ENCODE data around the gene ENPP5. TPM values are rescaled to one million over a fixed set of nuclear protein-coding genes. Genes with fewer than 3 reads are reported as not detected.

ENPP5 gene
- total and polyA plus RNA-seq, 10 of the 15 experiments (the other 5 are each of a cell fraction or from before 2014, with no cell fraction given) = 0.05 to 0.07 TPM; not detected in 8

GRCh38 chr6:46215213-46215612 lies 44.4 kb upstream of the ENPP5 start (continued):
- TF ChIP-seq, protein P1, sequence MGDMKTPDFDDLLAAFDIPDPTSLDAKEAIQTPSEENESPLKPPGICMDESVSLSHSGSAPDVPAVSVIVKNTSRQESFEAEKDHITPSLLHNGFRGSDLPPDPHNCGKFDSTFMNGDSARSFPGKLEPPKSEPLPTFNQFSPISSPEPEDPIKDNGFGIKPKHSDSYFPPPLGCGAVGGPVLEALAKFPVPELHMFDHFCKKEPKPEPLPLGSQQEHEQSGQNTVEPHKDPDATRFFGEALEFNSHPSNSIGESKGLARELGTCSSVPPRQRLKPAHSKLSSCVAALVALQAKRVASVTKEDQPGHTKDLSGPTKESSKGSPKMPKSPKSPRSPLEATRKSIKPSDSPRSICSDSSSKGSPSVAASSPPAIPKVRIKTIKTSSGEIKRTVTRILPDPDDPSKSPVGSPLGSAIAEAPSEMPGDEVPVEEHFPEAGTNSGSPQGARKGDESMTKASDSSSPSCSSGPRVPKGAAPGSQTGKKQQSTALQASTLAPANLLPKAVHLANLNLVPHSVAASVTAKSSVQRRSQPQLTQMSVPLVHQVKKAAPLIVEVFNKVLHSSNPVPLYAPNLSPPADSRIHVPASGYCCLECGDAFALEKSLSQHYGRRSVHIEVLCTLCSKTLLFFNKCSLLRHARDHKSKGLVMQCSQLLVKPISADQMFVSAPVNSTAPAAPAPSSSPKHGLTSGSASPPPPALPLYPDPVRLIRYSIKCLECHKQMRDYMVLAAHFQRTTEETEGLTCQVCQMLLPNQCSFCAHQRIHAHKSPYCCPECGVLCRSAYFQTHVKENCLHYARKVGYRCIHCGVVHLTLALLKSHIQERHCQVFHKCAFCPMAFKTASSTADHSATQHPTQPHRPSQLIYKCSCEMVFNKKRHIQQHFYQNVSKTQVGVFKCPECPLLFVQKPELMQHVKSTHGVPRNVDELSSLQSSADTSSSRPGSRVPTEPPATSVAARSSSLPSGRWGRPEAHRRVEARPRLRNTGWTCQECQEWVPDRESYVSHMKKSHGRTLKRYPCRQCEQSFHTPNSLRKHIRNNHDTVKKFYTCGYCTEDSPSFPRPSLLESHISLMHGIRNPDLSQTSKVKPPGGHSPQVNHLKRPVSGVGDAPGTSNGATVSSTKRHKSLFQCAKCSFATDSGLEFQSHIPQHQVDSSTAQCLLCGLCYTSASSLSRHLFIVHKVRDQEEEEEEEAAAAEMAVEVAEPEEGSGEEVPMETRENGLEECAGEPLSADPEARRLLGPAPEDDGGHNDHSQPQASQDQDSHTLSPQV (IDR thresholded peaks at IDR 0.05) = no peak
- TF ChIP-seq, protein P2, sequence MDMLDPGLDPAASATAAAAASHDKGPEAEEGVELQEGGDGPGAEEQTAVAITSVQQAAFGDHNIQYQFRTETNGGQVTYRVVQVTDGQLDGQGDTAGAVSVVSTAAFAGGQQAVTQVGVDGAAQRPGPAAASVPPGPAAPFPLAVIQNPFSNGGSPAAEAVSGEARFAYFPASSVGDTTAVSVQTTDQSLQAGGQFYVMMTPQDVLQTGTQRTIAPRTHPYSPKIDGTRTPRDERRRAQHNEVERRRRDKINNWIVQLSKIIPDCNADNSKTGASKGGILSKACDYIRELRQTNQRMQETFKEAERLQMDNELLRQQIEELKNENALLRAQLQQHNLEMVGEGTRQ (IDR thresholded peaks at IDR 0.05; ENCODE audit: borderline replicate concordance, low read depth, low read length) = no peak
- no peak for TF ChIP-seq ZBED1 (IDR thresholded peaks at IDR 0.05; ENCODE audit: borderline replicate concordance)
- TF ChIP-seq RAD51 (IDR thresholded peaks at IDR 0.05) = no peak
- no peak for TF ChIP-seq RUNX3 (IDR thresholded peaks at IDR 0.05; ENCODE audit: low read length)
- no peak for TF ChIP-seq GATAD2B (conservative IDR thresholded peaks at IDR 0.05; ENCODE audit: low read depth)
- TF ChIP-seq MXI1 (IDR thresholded peaks at IDR 0.05; ENCODE audit: low read depth, low read length) = no peak
- no peak for TF ChIP-seq NRF1 (conservative IDR thresholded peaks at IDR 0.05; ENCODE audit: low read depth, low read length)

DNA sequence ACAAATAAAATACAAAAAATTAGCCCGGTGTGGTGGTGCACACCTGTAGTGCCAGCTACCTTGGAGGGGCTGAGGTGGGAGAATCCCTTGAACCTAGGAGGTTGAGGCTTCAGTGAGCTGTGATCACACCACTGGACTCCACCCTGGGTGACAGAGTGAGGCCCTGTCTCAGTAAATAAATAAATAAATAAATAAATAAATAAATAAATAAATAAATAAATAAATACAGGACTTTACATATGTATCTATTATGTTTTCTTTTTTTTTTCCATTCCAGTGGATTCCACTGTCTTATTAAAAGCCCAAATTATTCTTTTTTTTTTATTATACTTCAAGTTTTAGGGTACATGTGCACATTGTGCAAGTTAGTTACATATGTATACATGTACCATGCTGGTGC lies 41.1 kb upstream of the ENPP5 start:
- Histone ChIP-seq H3K4me3 (no peak overlapping the region), H4K20me1 (ENCODE audit: control insufficient read depth, insufficient read depth) (no peaks in the 10 kb centered on the region), H3K9ac (ENCODE audit: control insufficient read depth, insufficient read depth, low read length) (no peak overlapping the region), H2AFZ (ENCODE audit: control insufficient read depth, low read depth, low read length) (no peak overlapping the region), H3K4me2 (ENCODE audit: control insufficient read depth, insufficient read depth) (no peak overlapping the region), H3K27ac (ENCODE audit: control insufficient read depth, insufficient read depth) (no peak overlapping the region), H3K4me1 (ENCODE audit: control insufficient read depth, insufficient read depth, low read length) (peaks cover under 1% of the 10 kb centered on the region; the same call in 1 of the 2 replicates), H3K9me3 (replicated peaks; ENCODE audit: control insufficient read depth, insufficient read depth, low read length) (peaks cover 3% of the 10 kb centered on the region; the same call in 2 of the 3 replicates), H3K36me3 (ENCODE audit: control insufficient read depth in 2 of 2, insufficient read depth in 2 of 2, low read length in 1 of 2) (no peaks in the 10 kb centered on the region), H3K27me3 (replicated peaks in 1 of 2; ENCODE audit: control insufficient read depth in 2 of 2, insufficient read depth in 2 of 2, low read length in 1 of 2) (no peaks in the 10 kb centered on the region; a peak in 1 of 4 replicates), H3K79me2 (ENCODE audit: control insufficient read depth, insufficient read depth, low read length) (no peaks in the 10 kb centered on the region)
- in situ Hi-C loops (cut with MboI) = no loop called here
- SMC1A ChIA-PET (ENCODE audit: uncharacterized antibody, unreplicated experiment) = interaction anchor here (1.2 kb wide), 1 partner anchor 8 kb away, joined by 3 read pairs; no protein-coding TSS in a partner anchor
- POLR2A ChIA-PET = no interaction called here
- FAIRE-seq (no peak), ATAC-seq (no peak), DNase-seq (ENCODE audit: low read depth, low spot score) (no peak)
- RAD21 ChIA-PET (ENCODE audit: unreplicated experiment) = no interaction called here
- WGBS (ENCODE audit: insufficient coverage, insufficient replicate concordance, low lambda C conversion rate, missing lambda C conversion rate) = 57% methylated on average over 1 of the region's 1 CpG
- CTCF ChIA-PET = no interaction called here
- no TSS peak for BruUV-seq (replicated peaks)
- intact Hi-C loops (cut with micrococcal nuclease; ENCODE audit: unreplicated experiment) = no loop called here
- no peak for TF ChIP-seq TARDBP (IDR thresholded peaks at IDR 0.05; ENCODE audit: borderline replicate concordance)
- TF ChIP-seq, protein P3, sequence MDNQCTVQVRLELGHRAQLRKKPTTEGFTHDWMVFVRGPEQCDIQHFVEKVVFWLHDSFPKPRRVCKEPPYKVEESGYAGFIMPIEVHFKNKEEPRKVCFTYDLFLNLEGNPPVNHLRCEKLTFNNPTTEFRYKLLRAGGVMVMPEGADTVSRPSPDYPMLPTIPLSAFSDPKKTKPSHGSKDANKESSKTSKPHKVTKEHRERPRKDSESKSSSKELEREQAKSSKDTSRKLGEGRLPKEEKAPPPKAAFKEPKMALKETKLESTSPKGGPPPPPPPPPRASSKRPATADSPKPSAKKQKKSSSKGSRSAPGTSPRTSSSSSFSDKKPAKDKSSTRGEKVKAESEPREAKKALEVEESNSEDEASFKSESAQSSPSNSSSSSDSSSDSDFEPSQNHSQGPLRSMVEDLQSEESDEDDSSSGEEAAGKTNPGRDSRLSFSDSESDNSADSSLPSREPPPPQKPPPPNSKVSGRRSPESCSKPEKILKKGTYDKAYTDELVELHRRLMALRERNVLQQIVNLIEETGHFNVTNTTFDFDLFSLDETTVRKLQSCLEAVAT (IDR thresholded peaks at IDR 0.05) = no peak
- TF ChIP-seq CHD4 (IDR thresholded peaks at IDR 0.05) = no peak
- TF ChIP-seq ZNF207 (IDR thresholded peaks at IDR 0.05; ENCODE audit: borderline replicate concordance) = no peak
- no peak for TF ChIP-seq HDGF (IDR thresholded peaks at IDR 0.05)
- TF ChIP-seq, protein P1 (IDR thresholded peaks at IDR 0.05) = no peak
